Adrenal gland (tissue), 5 donors: ENCODE data around the gene ASB13.

Experiments
- CTCF ChIP-seq, 6 experiments: fragments of 450-650 bp in 4 of 6; fragments of 200-600 bp in 2 of 6; sonication (generic) in 1 of 6; IDR thresholded peaks; 1 replicate in 5 of 6; 2 replicates in 1 of 6; pipeline versions ENCODE4 v1.5.1 to v1.8.0; 2016 to 2021; ENCODE audit warnings: antibody characterized with exemption in 6 of 6, mild to moderate bottlenecking in 2 of 6, moderate library complexity in 1 of 6
- POLR2A ChIP-seq, 2 donors: fragments of 450-650 bp; IDR thresholded peaks; one replicate each; pipeline ENCODE4 v1.6.1; 2017; ENCODE audit warnings: antibody characterized with exemption in 2 of 2, mild to moderate bottlenecking in 2 of 2, moderate library complexity in 1 of 2
- donor health status: DM: no; HTN: no; CAD: no.

- TF ChIP-seq CTCF (IDR thresholded peaks at IDR 0.05) (no peak), POLR2A (IDR thresholded peaks at IDR 0.05) (no peak)
These were observed 58.8 kb downstream of the ASB13 start for GRCh38 chr10:5607594-5607993.
